Dermis lymphatic vessel endothelial cell (primary cell): ENCODE measurements around the gene AOPEP. TPM values are rescaled to one million over a fixed set of nuclear protein-coding genes. Genes with fewer than 3 reads are reported as not detected.

ENCODE experiments used
- total RNA-seq: library from RNA; depleted of rRNA; stranded (reverse); fragments of >200 nt; gene quantifications from 2 replicates; pipeline ENCODE4 v1.2.1, GENCODE V29; 2014

AOPEP gene
- total RNA-seq = 35.7 and 45.7 TPM in 2 replicates

GRCh38 chr9:94726495-94727191 lies at the start of gene AOPEP:
AOPEP (plus strand) TSS chr9:94726699; CDS start chr9:94759784, 33,085 bp downstream.

Other genes with a start within 250 kb of the AOPEP start
- gene PCAT7, start 171.6 kb upstream of the AOPEP start, total RNA-seq = not detected in 2 replicates
- not detected in 2 replicates for gene FBP2, start 132.9 kb upstream of the AOPEP start, total RNA-seq
- 0.09 and 0.33 TPM in 2 replicates for gene FBP1, start 87.2 kb upstream of the AOPEP start, total RNA-seq